HG03521 (cell line): ENCODE measurements around the gene SERF2.
"Not testable (repeated sequence)": the region's sequence is repeated elsewhere in the genome, so short reads cannot be mapped to it uniquely, and the experiment has no call there.

Experiments used
- ATAC-seq: cut with Tn5 transposase; IDR thresholded peaks from one replicate; pipeline ENCODE4 v1.9.1; 2021; ENCODE audit warnings: mild to moderate bottlenecking, moderate library complexity; ENCODE audit not compliant: unreplicated experiment

SERF2 gene

DNA sequence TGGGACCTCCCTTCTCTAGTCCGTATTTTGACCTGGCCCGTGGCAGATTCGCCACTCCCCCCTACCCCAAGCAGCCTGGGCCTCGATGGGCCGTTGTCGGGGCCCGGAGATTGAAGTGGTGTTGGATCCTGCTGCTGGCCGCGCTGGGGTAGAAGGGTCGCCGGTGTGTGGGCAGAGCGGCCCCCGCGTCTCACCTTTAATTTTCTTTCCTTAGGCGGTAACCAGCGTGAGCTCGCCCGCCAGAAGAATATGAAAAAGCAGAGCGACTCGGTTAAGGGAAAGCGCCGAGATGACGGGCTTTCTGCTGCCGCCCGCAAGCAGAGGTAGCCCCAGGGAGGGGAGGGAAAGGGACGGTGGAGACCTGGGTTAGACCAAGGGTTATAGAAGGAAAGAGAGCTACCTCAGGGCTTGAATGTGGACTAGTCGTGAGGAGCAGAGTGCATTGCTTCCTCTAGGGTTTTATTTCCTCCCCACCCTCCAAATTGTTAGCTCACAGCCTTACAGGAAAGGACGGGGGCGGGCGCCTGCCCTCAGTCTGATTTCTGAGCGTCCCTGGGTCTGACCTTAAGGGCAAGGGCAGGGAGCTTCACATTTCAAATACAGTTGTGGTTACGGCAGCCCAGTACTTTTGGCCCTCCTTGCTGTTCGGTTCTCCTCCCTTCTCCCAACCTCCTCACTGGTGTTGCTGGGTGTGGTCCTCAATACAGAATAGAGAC, 799 bp downstream of the SERF2 start:
- ATAC-seq, result no peak

DNA sequence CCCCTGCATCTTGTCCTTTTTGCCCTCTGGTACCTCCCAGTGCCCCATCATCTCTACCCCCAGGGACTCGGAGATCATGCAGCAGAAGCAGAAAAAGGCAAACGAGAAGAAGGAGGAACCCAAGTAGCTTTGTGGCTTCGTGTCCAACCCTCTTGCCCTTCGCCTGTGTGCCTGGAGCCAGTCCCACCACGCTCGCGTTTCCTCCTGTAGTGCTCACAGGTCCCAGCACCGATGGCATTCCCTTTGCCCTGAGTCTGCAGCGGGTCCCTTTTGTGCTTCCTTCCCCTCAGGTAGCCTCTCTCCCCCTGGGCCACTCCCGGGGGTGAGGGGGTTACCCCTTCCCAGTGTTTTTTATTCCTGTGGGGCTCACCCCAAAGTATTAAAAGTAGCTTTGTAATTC, 1.5 kb downstream of the SERF2 start:
- ATAC-seq, result no peak

DNA sequence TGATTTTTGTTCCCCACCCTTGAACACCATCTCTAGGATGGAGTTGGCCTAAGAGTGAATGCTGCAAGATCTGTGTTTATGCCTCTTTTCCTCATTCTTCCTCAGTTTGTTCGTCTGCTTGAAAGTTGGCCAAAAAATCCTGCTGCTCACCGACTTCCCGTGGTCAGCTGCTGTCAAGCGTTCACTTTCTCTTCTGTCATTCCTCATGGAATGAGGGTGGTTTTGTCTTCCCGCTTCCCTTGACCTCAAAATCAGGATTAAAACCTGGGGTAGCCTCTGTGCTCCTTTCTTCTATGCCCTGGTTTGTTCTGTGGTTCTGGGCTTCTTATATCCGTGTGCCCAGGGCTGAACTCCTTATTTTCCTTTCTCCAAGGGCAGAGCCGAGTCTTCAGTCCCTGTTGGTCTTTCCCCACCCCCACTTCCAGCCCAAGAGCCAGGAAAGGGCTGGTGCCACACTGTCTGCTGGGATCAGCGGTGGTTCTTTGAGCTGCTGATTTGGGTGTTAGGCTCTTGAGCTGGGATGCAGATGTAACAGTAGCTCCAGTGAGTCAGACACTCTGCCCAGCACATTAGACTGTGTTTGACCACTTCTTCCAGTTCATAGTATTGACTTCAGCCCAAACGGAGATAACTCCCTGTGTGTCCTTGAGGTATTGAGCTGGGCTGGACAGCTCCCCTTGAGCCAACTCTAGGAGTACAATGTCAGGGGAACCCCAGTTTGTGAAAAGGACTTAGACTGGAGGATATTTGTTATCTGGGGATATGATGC, 2.3 kb downstream of the SERF2 start:
- ATAC-seq, result no peak

DNA sequence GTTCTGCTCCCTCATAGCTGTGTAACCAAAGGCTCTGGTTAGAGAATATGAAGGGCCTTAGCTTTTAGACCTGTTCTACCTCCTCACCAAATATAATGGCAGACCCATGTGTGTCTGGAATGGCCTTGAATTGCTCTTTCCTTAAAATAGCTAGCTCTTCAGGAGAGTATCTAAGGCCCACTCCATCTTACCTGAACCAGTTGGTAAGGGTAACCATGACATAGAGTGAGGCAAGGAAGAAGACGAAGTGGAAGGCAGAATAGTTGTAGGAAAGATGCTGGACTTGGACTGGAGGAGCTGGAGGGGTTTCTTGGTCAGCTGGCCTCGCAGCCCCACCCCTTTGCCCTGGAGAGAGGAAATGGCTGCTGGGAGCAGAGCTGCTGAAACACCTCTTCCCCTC, 3.1 kb downstream of the SERF2 start:
- no peak for ATAC-seq

DNA sequence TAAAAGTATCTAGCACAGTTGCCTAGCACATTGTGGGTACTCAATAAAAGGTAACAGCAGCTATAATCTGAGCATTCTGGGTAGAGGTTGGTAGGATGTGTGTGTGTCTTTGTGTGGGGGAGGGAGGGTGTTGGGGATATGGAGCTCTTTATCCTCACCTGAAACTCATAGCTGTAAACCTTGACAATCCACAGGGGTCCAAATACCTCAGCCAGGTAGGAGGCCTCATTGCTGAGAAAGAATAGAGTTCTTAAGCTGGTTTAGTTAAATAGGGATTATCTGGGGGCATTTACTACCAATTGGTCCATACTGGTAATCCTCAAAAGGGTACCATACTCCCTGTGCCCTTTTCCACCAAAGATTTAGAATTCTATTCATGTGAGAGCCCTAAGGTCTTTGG, 3.9 kb downstream of the SERF2 start:
- no peak for ATAC-seq

DNA sequence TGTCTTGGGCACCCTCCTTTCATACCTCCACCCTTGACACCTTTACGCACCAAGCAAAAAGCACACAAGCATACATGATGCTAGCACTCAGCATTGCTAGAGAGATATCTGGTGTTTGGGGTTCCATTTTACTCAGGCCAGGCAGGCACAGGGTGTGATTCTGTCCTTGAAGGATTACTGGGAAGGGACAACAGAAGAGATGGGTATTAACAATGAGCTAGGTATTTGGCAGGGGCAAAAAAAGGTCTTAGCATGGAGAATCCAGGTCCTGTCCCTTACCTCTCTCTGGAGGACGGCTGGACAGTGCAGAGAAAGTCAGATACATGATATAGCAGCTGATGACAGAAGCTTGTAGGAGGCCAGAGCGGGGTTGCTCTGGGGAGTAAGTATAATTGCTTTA, 4.4 kb downstream of the SERF2 start:
- ATAC-seq, result no peak

DNA sequence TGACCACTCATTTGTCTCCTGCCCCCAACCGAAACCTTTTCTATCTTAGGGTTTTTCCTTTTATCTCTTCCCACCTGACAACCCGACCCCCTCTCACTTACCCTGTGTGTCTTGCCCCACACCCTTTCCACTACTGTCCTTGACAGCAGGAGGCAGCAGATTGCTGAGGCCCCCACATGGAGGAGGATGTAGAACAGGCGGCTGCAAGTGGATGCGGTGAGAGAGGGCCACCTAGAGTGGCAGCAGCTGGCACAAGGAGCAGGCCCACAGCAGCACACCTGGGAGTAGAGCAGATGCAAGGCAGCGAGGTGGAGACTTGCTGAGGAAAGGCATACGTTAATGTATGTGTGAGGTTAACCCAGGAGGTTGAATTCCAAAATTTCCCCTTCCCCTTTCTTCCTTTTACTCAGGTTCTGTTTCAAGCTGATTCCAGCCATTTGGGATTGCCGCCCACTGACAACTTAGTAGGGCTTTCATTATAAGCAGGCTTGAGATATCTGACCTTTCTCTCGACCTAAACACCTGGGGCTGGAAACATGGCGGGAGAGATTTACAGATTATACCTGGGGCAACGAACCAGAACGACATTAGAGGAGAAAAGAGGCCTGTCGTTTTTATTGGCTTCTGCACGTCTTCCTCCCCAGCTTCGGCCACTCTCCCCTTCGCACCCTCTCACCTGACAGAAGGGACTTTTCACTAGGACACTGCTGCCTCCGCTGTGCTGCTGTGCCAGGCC, 7.3 kb downstream of the SERF2 start:
- no peak for ATAC-seq

DNA sequence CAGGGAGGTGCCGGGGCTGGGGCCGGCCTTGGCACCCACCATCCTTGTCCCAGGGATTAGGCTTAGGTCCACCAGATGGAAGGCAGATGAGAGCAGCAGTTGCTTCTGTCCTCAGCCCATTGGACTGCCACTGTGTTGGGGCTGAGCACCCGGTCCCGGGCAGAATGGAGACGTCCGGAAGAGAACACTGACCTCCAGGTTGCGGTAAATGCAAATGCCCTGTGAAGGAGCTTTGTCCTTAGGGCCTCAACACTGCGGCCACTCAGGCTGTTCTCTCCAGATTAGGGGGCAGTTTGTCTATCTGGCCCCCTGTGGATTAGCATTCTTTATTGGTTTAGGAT, 7.8 kb downstream of the SERF2 start, which contains the start of gene SERINC4:
Gene SERINC4, minus strand, starts transcription at position 276 of the 341 bp plus-strand sequence. Its CDS starts 234 bp downstream, at position 42.
- no peak for ATAC-seq

DNA sequence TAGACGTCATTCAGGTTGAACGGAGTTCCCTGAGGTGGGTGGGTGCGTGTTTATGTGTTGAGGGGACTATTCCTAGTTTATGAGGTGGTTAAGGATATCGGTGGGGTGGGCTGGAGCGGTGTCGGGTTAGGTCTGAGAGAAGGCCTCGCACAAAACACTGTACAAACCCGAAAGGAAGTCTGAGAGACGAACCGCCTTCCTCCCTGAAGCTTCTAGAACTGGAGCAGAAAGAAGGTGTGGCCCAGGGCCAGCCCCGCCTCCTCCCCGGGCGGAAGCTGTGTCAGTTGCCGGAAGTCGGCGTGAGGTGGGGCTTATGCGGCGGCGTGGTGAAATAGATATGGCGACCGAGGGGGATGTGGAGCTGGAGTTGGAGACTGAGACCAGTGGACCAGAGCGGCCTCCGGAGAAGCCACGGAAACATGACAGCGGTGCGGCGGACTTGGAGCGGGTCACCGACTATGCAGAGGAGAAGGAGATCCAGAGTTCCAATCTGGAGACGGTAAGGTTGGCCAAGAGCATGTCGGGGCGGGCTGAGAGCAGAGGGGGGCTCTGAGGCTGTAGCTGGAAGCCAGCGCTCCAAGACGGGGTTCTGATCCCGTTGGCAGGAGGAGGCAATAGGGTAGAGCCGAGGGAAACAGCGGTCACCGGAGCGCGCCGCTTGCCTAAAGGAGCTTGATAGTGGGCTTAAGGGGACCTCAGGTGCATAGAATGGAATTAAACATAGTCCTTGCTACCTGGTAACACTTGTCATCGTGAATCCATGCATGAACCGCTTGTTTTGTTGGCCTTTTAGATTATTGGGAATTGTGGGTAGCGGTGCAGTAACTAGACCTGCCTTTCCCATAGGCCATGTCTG, 8.4 kb downstream of the SERF2 start, which contains the start of gene HYPK:
Gene HYPK, plus strand, starts transcription at position 314 of the 856 bp plus-strand sequence. Its CDS starts 24 bp downstream, at position 338.
- peak; percentile 87 for ATAC-seq

DNA sequence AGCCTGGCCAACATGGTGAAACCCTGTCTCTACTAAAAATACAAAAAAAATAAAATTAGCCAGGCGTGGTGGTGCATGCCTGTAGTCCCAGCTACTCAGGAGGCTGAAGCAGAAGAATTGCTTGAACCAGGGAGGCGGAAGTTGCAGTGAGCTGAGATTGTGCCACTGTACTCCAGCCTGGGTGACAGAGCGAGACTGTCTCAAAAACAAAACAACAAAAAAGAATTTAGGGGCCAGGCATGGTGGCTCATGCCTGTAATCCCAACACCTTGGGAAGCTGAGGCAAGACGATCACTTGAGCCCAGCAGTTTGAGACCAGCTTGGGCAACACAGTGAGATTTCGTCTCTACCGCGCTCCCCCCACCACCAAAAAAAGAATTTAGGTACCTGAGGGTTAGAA, 10.6 kb downstream of the SERF2 start:
- ATAC-seq, result not testable (repeated sequence)

DNA sequence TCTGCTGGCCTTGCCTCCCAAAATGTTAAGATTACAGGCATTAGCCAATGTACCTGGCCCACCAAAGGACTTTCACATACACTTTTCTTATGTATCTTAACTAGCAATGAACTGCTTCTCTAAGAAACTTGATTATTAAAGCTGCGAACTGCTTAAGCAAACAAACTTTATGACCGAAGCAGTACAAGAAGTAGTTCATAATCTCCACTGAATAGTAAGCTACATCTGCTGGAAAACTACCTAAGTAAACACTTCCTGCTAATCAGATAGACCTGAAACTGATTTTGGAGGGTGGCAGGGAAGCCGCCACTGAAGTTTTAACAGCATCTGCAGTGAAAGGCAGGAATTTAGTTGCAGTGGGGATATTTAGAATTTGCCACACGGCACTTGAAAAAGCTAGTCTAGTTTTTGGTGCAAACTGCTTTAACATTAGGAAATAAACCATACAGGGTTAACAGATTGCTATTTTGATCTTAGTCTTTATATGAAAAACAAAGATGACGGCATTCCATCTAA, 16.4 kb downstream of the SERF2 start:
- no peak for ATAC-seq

DNA sequence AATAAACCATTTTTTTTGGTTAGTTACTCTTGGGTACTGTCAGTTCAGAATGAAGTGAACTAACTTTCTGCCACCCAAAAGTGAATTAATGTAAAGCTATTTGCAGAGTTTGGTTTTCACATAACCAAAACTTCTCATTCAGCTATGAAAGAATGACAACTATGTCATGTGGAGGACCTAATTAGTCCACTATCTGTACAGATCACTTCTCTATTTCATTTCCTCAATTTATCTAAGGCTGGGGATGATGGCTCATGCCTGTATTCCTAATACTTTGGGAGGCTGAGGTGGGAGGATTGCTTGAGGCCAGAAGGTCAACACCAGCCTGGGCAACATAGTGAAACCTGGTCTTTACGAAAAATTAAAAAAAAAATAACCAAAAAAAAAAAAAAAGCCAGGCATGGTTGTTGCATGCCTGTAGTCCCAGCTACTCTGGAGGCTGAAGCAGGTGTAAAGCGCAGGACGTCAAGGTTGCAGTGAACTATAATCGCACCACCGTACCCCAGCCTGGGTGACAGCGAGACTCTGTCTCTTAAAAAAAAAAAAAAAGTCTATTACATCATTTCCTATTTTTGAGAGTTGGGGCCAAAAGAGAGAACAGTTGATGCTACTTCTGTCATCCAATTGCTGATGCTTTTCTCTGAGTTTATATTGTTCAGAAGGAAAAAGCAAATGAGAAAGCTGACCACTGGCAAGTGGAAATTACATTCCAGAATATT, 17.0 kb downstream of the SERF2 start:
- ATAC-seq, result no peak

DNA sequence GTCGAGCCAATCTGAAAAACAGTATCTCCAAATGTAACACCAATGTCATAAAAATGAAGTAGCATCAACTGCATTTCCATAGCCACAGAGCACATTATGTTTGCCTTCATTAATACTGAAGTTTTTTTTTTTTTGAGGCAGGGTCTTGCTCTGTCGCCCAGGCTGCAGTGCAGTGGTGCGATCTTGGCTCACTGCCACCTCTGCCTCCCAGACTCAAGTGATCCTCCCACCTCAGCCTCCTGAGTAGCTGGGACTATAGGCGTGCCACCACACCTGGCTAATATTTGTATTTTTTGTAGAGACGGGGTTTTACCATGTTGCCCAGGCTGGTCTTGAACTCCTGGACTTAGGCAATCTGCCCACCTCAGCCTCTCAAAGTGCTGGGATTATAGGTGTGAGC, 22.9 kb downstream of the SERF2 start:
- ATAC-seq, result not testable (repeated sequence)

DNA sequence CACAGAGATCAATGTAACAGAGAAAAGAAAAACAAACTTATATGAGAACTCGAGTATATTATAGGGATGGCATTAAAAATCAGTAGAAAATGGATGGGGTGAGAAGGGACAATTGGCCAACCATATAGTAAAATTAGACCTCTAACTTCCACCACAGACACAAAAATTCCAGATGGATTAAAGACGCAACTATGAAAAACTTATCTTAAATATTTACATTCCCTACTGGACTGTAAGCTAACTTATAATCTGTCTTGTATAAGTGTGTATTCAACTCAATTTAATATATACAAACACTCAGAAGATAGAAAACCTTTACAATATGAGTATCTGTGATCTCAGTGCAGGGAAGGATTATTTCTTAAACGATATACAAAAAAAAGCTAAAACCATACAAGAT, 29.4 kb downstream of the SERF2 start:
- ATAC-seq, result no peak

DNA sequence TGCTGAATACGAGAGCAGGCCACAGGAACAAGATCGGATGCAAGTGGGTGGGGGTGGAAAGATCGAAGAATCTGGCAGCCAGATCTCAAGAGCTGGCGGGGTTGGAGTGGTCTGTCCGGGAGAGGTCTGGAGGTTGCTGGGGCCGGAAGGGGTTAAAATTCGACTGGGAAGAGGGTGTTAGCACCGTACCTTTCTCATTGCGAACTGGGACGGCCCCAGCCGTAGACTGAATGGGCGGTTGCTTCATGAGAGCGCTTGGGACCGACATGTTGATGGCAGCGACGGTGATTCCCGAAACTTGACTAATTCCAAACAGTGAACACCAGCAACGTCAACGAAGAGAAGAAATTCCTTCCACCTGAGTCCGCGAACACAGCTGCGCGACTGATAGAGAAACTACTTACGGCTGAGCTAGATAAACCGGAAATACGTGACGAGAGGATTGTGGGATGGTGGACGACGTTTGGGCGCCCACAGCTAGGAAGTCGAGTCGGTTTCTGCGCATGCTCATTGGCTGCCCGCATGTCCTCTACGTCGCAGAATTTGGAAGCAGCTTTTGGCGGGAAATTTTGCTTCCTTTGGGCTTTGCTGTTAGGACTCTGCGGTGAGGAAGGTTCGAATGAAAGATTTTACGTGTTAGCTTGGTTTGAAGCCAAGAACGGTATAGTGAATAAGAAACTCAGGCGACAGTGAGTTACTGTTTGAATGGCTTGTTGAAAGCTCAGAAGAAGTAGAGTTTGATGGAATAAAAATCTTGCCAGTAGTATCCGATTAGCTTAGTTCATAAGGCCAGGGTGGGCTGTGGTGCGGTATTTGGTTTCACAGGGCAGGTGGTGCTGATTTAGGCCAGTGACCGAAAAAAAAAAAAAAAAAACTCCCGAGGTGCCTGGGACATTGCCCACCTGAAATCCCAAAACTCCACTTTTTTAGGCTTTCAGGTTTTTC, 32.5 kb downstream of the SERF2 start, which contains the start of gene MFAP1:
Gene MFAP1, minus strand, starts transcription at position 389 of the 945 bp plus-strand sequence. Its CDS starts 121 bp downstream, at position 268.
- ATAC-seq, result peak; percentile 77

DNA sequence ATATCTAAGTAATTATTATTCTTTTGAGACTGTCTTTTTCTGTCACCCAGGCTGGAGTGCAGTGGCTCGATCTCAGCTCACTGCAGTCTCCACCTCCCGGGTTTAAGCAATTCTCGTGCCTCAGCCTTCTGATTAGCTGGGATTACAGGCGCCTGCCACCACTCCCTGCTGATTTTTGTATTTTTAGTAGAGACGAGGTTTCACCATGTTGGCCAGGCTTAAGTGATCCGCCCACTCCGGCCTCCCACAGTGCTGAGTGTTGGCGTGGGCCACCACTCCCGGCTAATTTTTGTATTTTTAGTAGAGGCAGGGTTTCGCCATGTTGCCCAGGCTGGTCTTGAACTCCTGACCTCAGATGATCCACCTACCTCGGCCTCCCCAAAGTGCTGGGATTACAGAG, 33.2 kb downstream of the SERF2 start:
- not testable (repeated sequence) for ATAC-seq

DNA sequence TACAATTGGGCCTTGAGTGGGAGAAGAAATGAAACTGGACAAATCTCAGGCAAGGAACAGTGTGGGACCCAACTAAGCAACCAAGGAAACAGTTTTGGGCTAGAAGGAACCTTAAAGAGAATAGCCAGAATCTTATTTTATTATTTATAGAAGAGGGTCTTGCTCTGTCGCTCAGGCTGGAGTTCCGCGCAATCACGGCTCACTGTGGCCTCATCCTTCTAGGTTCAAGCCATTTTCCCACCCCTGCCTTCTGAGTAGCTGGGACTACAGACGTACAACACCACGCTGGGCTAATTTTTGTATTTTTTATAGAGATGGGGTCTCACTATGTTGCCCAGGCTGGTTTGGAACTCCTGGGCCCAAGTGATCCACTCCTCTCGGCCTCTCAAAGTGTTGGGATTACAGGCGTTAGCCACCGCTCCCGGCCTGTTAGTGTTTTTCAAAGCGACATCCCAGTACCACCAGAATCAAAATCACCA, 33.9 kb downstream of the SERF2 start:
- ATAC-seq, result no peak
